CD4-positive, alpha-beta T cell treated with Interferon gamma for 1 hour (primary cell): Measurements from ENCODE around the gene LPCAT3.

Source experiments
- DNase-seq: peaks from one replicate; pipeline ENCODE4 v3.0.0-alpha.2; 2020

LPCAT3 gene

GRCh38 chr12:6950811-6951540, 67.3 kb downstream of the LPCAT3 start, which contains the start of gene PTPN6:
Gene PTPN6 (plus strand): TSS chr12:6951356. CDS start chr12:6951513, 157 bp downstream.
- DNase-seq, result peak; percentile 79

- DNase-seq, result peak; percentile 38
Measured at GRCh38 chr12:6950401-6950801, 67.9 kb downstream of the LPCAT3 start.

GRCh38 chr12:6948873-6949594, 69.2 kb downstream of the LPCAT3 start:
- peak; percentile 53 for DNase-seq

GRCh38 chr12:6947615-6948014, 70.7 kb downstream of the LPCAT3 start:
- DNase-seq, result no peak

- DNase-seq, result no peak
Measured at GRCh38 chr12:6946920-6947374, 71.3 kb downstream of the LPCAT3 start.

- peak; percentile 68 for DNase-seq
Measured at GRCh38 chr12:6946033-6946919, 72.0 kb downstream of the LPCAT3 start.

- DNase-seq, result no peak
Measured at GRCh38 chr12:6945613-6946012, 72.7 kb downstream of the LPCAT3 start.

GRCh38 chr12:6944381-6945186, 73.7 kb downstream of the LPCAT3 start:
- DNase-seq, result peak; percentile 87

- DNase-seq, result peak; percentile 88
Measured at GRCh38 chr12:6943722-6944380, 74.4 kb downstream of the LPCAT3 start, which contains the start of the genes C12orf57 and RNU7-1. Gene C12orf57 (plus strand): TSS chr12:6944022. CDS start chr12:6944122, 100 bp downstream. Gene RNU7-1 (plus strand): TSS chr12:6943816.

- DNase-seq, result peak; percentile 89
Measured at GRCh38 chr12:6943389-6943721, 74.9 kb downstream of the LPCAT3 start.

- no peak for DNase-seq
Measured at GRCh38 chr12:6942331-6942665, 76.0 kb downstream of the LPCAT3 start.

GRCh38 chr12:6941782-6942181, 76.5 kb downstream of the LPCAT3 start:
- DNase-seq, result no peak

GRCh38 chr12:6941267-6941666, 77.0 kb downstream of the LPCAT3 start:
- no peak for DNase-seq

- DNase-seq, result no peak
Measured at GRCh38 chr12:6939191-6939540, 79.1 kb downstream of the LPCAT3 start.

GRCh38 chr12:6938353-6939190, 79.7 kb downstream of the LPCAT3 start:
- DNase-seq, result no peak

- DNase-seq, result peak; percentile 95
Measured at GRCh38 chr12:6937481-6938352, 80.6 kb downstream of the LPCAT3 start.

GRCh38 chr12:6936636-6937480, 81.4 kb downstream of the LPCAT3 start:
- peak; percentile 61 for DNase-seq

GRCh38 chr12:6936194-6936635, 82.1 kb downstream of the LPCAT3 start:
- no peak for DNase-seq
